Nephron (organoid): Measurements from ENCODE around the gene SPIRE1.

Source experiments
- H3K27ac Mint-ChIP-seq, 3 experiments: 2 replicates each; pipeline ENCODE4 v1.8.0; 2020; ENCODE audit warnings: mixed read lengths in 3 of 3, mild to moderate bottlenecking in 2 of 3, moderate library complexity in 1 of 3
- H3K27me3 Mint-ChIP-seq: 2 replicates; pipeline ENCODE4 v1.8.0; 2021; ENCODE audit warnings: low read depth, mild to moderate bottlenecking, moderate library complexity, mixed read lengths
- H3K36me3 Mint-ChIP-seq: 2 replicates; pipeline ENCODE4 v1.8.0; 2020; ENCODE audit warnings: low read depth, mixed read lengths
- H3K4me1 Mint-ChIP-seq: 2 replicates; pipeline ENCODE4 v1.8.0; 2020; ENCODE audit warnings: mixed read lengths
- H3K4me3 Mint-ChIP-seq, 3 experiments: 2 replicates each; pipeline ENCODE4 v1.8.0; 2020; ENCODE audit warnings: mild to moderate bottlenecking in 3 of 3, mixed read lengths in 3 of 3, moderate library complexity in 2 of 3
- H3K9me3 Mint-ChIP-seq: 2 replicates; pipeline ENCODE4 v1.8.0; 2020; ENCODE audit warnings: mixed read lengths
- CTCF ChIP-seq, 3 experiments: fragments of 200-600 bp; sonication (generic); IDR thresholded peaks; one replicate each; pipeline ENCODE4 v1.5.0; 2021; ENCODE audit warnings: antibody characterized with exemption in 3 of 3; ENCODE audit not compliant: unreplicated experiment in 3 of 3

Gene SPIRE1

GRCh38 chr18:12515550-12515949, 142.4 kb downstream of the SPIRE1 start:
- peaks cover 21% of the 10 kb centered on the region for H3K36me3 Mint-ChIP-seq
- H3K27ac Mint-ChIP-seq, result peak overlapping the region in 1 of 3 experiments; percentile 4
- H3K27me3 Mint-ChIP-seq, result no peaks in the 10 kb centered on the region
- peaks cover 26% of the 10 kb centered on the region for H3K4me1 Mint-ChIP-seq
- peaks cover 6% of the 10 kb centered on the region for H3K9me3 Mint-ChIP-seq
- no peak for TF ChIP-seq CTCF (IDR thresholded peaks at IDR 0.05; ENCODE audit: unreplicated experiment in 3 of 3)
- no peak overlapping the region for H3K4me3 Mint-ChIP-seq

GRCh38 chr18:12507007-12507406, 150.9 kb downstream of the SPIRE1 start:
- Mint-ChIP-seq H3K9me3 (no peaks in the 10 kb centered on the region), H3K36me3 (peaks cover 39% of the 10 kb centered on the region), H3K4me1 (no peaks in the 10 kb centered on the region), H3K27ac (no peak overlapping the region), H3K27me3 (no peaks in the 10 kb centered on the region), H3K4me3 (no peak overlapping the region)
- no peak for TF ChIP-seq CTCF (IDR thresholded peaks at IDR 0.05; ENCODE audit: unreplicated experiment in 3 of 3)

- Mint-ChIP-seq H3K9me3 (no peaks in the 10 kb centered on the region), H3K4me3 (no peak overlapping the region), H3K4me1 (no peaks in the 10 kb centered on the region), H3K27ac (no peak overlapping the region), H3K27me3 (no peaks in the 10 kb centered on the region), H3K36me3 (peaks cover 26% of the 10 kb centered on the region)
- TF ChIP-seq CTCF (IDR thresholded peaks at IDR 0.05; ENCODE audit: unreplicated experiment in 3 of 3), result no peak
Observed at GRCh38 chr18:12500986-12501385, 156.9 kb downstream of the SPIRE1 start.

- Mint-ChIP-seq H3K27me3 (no peaks in the 10 kb centered on the region), H3K4me3 (no peak overlapping the region), H3K27ac (no peak overlapping the region), H3K9me3 (no peaks in the 10 kb centered on the region), H3K4me1 (no peaks in the 10 kb centered on the region), H3K36me3 (peaks cover 23% of the 10 kb centered on the region)
- no peak for TF ChIP-seq CTCF (IDR thresholded peaks at IDR 0.05; ENCODE audit: unreplicated experiment in 3 of 3)
Observed at GRCh38 chr18:12497839-12498238, 160.1 kb downstream of the SPIRE1 start.

- Mint-ChIP-seq H3K4me3 (no peak overlapping the region), H3K27ac (no peak overlapping the region), H3K36me3 (peaks cover 27% of the 10 kb centered on the region), H3K9me3 (no peaks in the 10 kb centered on the region), H3K4me1 (no peaks in the 10 kb centered on the region), H3K27me3 (no peaks in the 10 kb centered on the region)
- TF ChIP-seq CTCF (IDR thresholded peaks at IDR 0.05; ENCODE audit: unreplicated experiment in 3 of 3), result no peak
Observed at GRCh38 chr18:12497296-12497695, 160.6 kb downstream of the SPIRE1 start.

GRCh38 chr18:12492907-12493306, 165.0 kb downstream of the SPIRE1 start:
- Mint-ChIP-seq H3K4me1 (no peaks in the 10 kb centered on the region), H3K36me3 (peaks cover 46% of the 10 kb centered on the region), H3K9me3 (peaks cover 11% of the 10 kb centered on the region), H3K27ac (no peak overlapping the region), H3K4me3 (no peak overlapping the region), H3K27me3 (no peaks in the 10 kb centered on the region)
- TF ChIP-seq CTCF (IDR thresholded peaks at IDR 0.05; ENCODE audit: unreplicated experiment in 3 of 3), result no peak
